Hematopoietic multipotent progenitor cell (in vitro differentiated cells): Measurements from ENCODE around the gene FHL1. TPM values are rescaled to one million over a fixed set of nuclear protein-coding genes. Genes with fewer than 3 reads are reported as not detected.

Source experiments
- DNase-seq, 3 donors: peaks; one replicate each; pipeline ENCODE4 v3.0.0-alpha.2; 2011 to 2015; ENCODE audit warnings: low read depth in 2 of 3, low spot score in 2 of 3
- total RNA-seq: library from RNA; depleted of rRNA; stranded (reverse); fragments of >200 nt; gene quantifications from one replicate; pipeline ENCODE4 v1.2.3, GENCODE V29; 2012

The FHL1 gene
- total RNA-seq, 1 donor, result 403 TPM

GRCh38 chrX:136183917-136184316 lies 36.6 kb downstream of the FHL1 start:
- DNase-seq, result no peak

GRCh38 chrX:136185401-136186022 lies 38.2 kb downstream of the FHL1 start:
- DNase-seq, result no peak

GRCh38 chrX:136186023-136186413 lies 38.7 kb downstream of the FHL1 start:
- no peak for DNase-seq

- DNase-seq, result no peak
Measured at GRCh38 chrX:136189222-136189621, 41.9 kb downstream of the FHL1 start.

DNA sequence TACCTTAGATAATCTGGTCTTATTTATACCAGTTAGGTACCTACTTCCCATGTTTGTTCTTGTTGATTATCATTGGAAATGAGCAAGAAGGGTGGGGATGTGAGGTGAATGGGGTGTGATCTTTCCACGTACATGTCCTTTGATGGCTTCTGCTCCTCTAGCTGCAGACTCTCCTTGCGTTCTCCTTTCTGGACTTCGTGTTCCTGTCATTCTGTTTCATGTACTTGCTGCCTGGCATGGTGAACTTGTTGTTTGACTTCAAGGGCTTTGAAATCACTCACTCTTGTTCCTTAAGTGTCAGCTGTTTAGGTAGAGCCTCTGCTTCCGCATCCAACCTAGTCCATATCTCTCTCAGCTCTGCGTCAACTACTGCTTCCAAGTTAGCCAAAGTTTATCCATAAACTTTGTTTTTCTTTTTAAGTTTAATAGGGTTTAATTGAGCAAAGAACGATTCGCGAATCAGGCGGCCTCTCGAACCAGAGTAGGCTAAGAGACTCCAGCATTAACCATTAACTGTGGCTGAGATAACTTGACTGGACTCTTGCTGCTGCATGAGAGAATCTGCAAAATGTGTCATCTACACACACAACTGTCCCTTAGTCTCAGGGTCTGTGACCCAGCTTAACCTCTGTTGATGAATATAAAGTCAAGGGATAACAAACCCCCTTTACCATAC lies 42.8 kb downstream of the FHL1 start:
- no peak for DNase-seq

GRCh38 chrX:136191171-136191570 lies 43.8 kb downstream of the FHL1 start:
- no peak for DNase-seq

DNA sequence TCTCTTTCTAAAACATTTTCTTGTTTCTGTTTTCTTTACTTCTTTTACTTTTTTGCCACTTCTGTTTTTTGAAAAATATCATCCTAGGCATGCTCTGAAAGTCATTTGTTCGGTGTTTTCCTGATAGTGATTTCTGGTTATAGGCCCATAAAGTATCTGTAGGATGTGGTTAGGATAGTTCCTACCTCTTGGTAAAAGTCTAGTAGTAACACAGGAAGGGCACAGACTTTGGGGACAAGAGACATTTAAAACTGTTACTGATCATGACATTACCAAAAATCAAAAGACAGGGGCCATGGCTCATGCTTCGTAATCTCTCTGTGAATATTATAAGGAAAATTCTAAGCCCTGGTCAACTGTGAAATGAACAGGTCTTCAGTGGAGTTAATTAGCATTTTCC lies 44.8 kb downstream of the FHL1 start:
- no peak for DNase-seq

GRCh38 chrX:136192839-136193414 lies 45.6 kb downstream of the FHL1 start:
- peak in 1 of 3 donors; percentile 32 for DNase-seq

- peak in 1 of 3 donors; percentile 62 for DNase-seq
Measured at GRCh38 chrX:136193771-136194170, 46.4 kb downstream of the FHL1 start.

- no peak for DNase-seq
Measured at GRCh38 chrX:136194536-136194935, 47.2 kb downstream of the FHL1 start.

DNA sequence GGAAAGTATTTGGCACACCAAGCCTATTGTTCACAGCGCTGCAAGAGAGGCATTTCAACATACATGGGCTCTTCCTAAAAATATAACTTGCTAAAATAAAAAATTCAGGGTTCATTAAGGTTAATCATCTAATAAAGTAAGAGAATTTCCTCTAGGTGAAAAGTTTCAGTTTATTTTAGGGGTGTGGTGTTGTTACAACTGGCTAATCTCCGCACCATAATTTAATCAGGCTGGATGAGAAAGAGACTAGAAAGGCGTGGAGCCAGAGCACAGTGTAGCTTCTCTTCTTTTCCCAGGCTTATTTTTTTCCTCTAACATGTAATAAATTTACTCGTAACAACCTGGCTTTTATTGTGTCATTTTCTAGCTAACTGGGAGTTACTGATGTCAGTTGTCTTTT lies 47.9 kb downstream of the FHL1 start:
- no peak for DNase-seq

GRCh38 chrX:136196691-136197155 lies 49.4 kb downstream of the FHL1 start:
- no peak for DNase-seq

DNA sequence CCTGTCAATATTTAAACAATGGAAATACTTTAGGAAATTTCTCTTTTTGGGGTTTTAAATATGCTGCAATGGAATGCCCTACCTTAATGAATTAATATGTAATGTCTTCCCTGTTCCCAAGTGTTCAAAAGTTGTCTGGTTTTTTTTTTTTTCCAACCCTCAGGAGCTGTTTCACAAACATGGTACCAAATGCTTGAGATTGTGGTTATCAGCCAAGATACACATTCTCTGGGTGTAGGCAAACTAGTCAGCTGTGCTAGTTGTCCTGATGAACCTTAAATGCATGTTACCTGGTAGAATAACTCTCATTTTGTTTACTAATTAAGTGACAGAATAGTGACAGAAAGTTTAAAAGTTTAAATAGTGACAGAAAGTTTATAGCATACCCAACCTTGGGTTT lies 50.7 kb downstream of the FHL1 start:
- DNase-seq, result no peak

DNA sequence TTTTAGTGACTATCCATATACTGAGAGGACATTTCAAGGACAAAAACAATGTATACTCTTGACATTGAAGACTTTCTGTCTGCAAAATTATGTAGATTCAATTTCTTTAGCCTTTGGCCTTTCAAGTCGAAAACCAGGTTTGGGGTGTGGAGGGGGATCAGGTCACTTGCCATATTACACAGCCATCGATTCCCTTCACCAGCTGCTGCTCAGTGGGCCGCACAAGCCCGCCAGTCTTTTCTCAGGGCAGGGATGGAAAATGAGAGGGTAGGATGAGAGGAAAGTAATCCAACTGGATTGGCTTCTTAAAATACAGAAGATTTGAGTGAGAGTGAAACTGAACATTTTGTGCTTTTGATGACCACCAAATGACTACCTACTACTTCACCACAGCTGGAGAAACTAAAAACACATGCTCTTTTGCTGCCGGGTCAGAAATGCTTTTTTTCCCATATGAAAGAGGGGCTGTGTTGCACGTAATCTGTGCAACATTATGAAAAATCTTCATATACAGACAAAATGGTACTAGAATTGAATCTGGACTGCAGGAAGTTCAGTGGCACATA lies 51.4 kb downstream of the FHL1 start:
- no peak for DNase-seq

GRCh38 chrX:136199365-136199764 lies 52.0 kb downstream of the FHL1 start:
- DNase-seq, result no peak

GRCh38 chrX:136200466-136200865 lies 53.1 kb downstream of the FHL1 start:
- DNase-seq, result peak in 1 of 3 donors; percentile 27

DNA sequence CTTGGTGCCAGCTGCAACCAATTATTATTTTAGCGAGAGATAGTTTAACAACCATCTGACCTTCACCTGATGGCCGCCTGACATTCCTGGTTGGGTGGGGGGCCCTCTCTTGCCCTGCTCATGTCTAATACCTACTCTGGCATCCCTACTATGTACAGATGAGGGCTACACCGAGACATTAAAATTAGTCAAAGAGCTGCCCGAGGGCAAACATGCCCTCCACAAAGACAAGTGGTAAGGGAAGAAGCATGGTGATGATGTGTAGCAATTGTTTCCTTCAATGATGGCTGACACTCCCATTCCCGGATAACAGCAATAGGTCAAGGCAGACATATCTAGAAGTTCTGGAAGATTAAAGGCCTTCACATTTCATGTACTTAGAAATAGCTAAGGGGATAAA lies 54.3 kb downstream of the FHL1 start:
- DNase-seq, result no peak

- no peak for DNase-seq
Measured at GRCh38 chrX:136202889-136203288, 55.6 kb downstream of the FHL1 start.

DNA sequence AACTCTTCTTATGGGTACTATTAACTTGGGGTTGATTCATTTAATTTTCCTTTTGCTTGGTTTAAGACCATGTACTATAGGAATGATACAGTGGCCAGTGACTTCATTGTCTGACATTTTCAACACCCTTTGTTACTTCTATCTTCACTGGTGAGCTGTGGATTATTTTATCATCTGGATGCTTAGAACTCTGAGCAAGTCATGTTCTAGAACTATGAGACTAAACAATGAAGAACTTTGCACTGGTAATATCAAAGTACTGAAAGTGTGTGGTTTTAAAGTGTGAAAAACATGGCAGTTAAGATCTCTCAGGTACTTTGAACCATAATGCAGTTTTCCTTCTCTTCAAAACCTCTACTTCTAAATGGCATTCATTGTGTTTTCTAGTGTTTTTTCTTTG lies 56.1 kb downstream of the FHL1 start:
- no peak for DNase-seq

DNA sequence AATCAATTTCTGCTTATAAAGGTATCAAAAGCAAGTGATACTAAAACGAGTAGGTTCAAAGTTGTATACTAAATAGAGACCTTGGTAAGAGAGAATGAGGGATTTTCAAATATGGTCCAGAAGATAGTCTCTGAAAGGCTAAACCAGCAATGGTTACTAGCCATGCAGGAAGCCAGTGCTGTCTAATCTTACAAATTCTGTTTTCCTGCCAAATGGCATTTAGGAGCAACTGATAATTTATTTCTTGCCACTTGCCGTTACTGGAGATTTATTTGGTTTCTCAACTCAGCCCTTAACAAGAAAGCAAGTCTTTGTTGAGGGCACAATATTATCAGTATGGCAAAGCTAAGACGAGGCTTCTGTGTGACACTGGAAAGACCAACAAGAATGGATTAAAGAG lies 56.6 kb downstream of the FHL1 start:
- peak in 1 of 3 donors; percentile 70 for DNase-seq

DNA sequence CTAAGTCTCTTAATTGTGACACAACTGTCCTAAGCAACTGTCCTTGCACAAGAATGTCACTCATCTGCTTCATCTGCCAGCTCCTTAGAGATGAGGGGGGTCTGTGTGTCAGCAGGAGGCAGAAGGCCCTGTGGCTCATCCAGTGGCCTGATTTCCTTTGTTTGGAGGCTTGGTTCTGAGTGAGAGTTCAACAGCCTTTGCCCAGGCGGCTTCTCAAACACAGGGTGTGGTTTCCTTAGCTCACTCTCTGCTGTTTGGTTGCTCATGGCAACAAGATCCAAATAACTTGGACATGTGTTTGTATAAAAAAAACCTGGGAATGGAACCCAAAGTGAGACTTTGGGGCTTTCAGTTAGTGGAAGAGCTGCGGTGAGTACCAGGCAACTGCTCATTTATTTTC lies 57.2 kb downstream of the FHL1 start:
- peak in 2 of 3 donors; percentile 63 to 83 for DNase-seq

DNA sequence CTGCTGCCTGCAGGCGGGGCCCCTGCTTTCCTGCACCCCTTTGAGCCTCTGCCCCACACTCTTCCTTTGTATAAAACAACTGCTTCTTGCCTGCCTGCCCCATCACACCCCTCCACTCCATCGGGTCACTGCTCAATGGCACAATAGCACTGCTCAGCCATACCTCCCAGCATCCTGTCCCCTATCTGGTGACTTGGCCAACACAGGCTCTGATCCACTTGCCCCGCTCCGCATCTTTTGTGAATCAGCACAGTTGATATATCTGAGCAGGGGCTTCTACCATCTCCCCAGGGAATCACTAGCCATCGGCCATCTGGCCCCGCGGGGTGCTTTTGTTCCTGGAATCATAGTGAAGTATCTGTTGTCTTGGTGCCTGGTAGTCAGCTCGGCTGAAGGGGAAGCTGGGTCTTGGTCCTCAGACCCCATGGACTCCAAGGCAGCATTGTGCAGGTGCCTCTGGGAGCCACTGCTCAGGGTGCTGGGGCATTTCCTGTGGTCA lies 58.6 kb downstream of the FHL1 start:
- no peak for DNase-seq
